ENCODE results near the gene SMURF2. TPM values are rescaled to one million over a fixed set of nuclear protein-coding genes. Genes with fewer than 3 reads are reported as not detected.
A peak's percentile ranks its signal among the peaks of the same experiment; 100 is the strongest.

SMURF2 gene
- total and polyA plus RNA-seq, 2 of the 4 experiments (the other 2 are of a cell fraction): 131 to 774 TPM

DNA sequence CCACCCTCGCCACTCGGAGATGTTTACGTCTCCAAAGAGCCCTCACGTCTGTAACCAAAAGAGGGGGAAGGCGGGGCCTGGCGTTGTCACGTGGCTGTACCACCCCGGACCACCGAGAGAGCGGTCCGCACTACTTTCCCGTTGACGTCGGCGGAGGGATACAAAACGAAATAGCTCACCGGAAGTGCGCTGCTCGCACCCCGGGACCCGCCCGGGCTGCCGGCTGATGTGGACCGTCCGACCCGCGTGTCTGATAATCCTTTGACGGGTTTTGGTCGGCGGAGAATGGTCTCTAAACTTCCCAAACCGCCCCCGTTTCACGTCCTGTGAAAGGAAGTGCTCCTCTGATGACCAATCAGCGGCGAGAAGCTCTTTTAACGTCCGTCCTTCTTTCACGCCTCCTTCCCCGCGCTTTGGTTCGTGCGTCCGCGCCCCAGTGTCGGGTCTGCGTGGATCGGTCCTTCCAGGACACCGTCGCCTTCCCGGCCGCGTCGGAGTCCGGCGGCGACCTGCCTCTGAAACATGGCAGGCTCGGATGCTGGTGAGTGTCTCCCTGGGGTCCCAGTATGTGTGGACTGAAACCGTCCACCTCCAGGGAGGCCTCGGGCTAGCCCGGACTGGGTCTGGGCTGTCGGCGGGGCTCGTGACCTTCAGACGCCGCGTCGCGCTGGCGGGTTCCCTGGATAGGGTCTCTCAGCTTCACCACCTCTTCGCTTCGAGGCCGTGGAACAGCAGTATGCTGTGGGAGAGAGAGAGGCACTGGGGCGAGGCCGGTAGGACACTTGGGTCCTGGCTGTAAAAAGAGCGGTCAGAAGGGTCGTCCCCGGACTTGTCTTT lies 155.3 kb downstream of the SMURF2 start, which contains the start of gene CEP95:
TSS of gene CEP95 (plus strand) at position 402 of the 837 bp plus-strand sequence. CDS start at position 523, 121 bp downstream.
- intact Hi-C loops (cut with micrococcal nuclease): no loop called here
- ATAC-seq (ENCODE audit: low read depth): peak; percentile 70
- dilution Hi-C loops (cut with HindIII; ENCODE audit: low sequenced_read_pairs, unreplicated experiment): no loop called here

More for the DNA sequence above, 155.3 kb downstream of the SMURF2 start, which contains the start of gene CEP95:
- peak within 1 kb of the TSS; percentile 77 for H4K5ac ChIP-seq (ENCODE audit: low read depth, low read length)
- POLR2A ChIA-PET (ENCODE audit: unreplicated experiment): interaction anchor here (0.5 to 1.2 kb wide), 9 partner anchors 15 to 688 kb away, joined by 3 to 12 read pairs (median 3); no protein-coding TSS in a partner anchor
- no peaks in the 10 kb centered on the region for H3K27me3 ChIP-seq (ENCODE audit: control insufficient read depth, insufficient read depth, low read length)
- peaks cover 2% of the 10 kb centered on the region; the same call in 1 of the 2 replicates for H3K4me1 ChIP-seq (ENCODE audit: control insufficient read depth, insufficient read depth, low read length)
- H3K36me3 ChIP-seq (ENCODE audit: control insufficient read depth, insufficient read depth, low read length): peaks cover 39% of the 10 kb centered on the region
- peak within 1 kb of the TSS; percentile 88 for H3K18ac ChIP-seq (ENCODE audit: low read depth, low read length)
- H3K9me3 ChIP-seq (ENCODE audit: control insufficient read depth, insufficient read depth, low read length): no peaks in the 10 kb centered on the region
- H2BK120ac ChIP-seq (ENCODE audit: low read depth, low read length): peak within 1 kb of the TSS; percentile 61
- peak within 1 kb of the TSS; percentile 17; the same call in 1 of the 3 replicates for H2BK15ac ChIP-seq (ENCODE audit: low read depth, low read length)
- CTCF ChIA-PET: interaction anchor here (0.6 to 1.7 kb wide), 3 partner anchors 15 to 680 kb away, joined by 3 to 5 read pairs (median 4); no protein-coding TSS in a partner anchor
- no TSS peak for BruUV-seq (replicated peaks)
- peak within 1 kb of the TSS; percentile 98 for H4K91ac ChIP-seq (ENCODE audit: insufficient read depth, low read depth, low read length)
- peak within 1 kb of the TSS; percentile 93 for H3K4me3 ChIP-seq (ENCODE audit: insufficient read depth, low read depth, low read length)
- DNase-seq: peak; percentile 98
- peak within 1 kb of the TSS; percentile 99 for H3K23ac ChIP-seq (ENCODE audit: low read depth, low read length)
- peak within 1 kb of the TSS; percentile 94 for H3K4me2 ChIP-seq (ENCODE audit: low read depth, low read length)
- peak within 1 kb of the TSS; percentile 94 for H3K9ac ChIP-seq (ENCODE audit: low read depth, low read length)
- H3K9me1 ChIP-seq (ENCODE audit: insufficient read depth, low read length): peaks cover 7% of the 10 kb centered on the region
- H2AFZ ChIP-seq (replicated peaks; ENCODE audit: low read length, poor library complexity): peak within 1 kb of the TSS; percentile 91
- 0% methylated on average over 39 of the region's 77 CpGs; no CpG with 5 or more reads in 1 of the 2 experiments for WGBS, 2 experiments (ENCODE audit: extremely low coverage in 2 of 2, insufficient read length in 1 of 2)
- H3K14ac ChIP-seq (replicated peaks; ENCODE audit: low read depth, low read length): peak within 1 kb of the TSS; percentile 99
- peak within 1 kb of the TSS; percentile 93 for H2BK5ac ChIP-seq (ENCODE audit: low read depth, low read length, poor library complexity, severe bottlenecking)
- peak within 1 kb of the TSS; percentile 93 to 98 for H4K8ac ChIP-seq (ENCODE audit: low read depth in 2 of 2, low read length in 2 of 2)
- peaks cover 67% of the 10 kb centered on the region for H4K20me1 ChIP-seq (ENCODE audit: insufficient read depth, low read length)
- in situ Hi-C loops (cut with MboI; ENCODE audit: low sequenced_read_pairs): no loop called here
- no peak within 1 kb of the TSS for H2BK20ac ChIP-seq (ENCODE audit: low read depth, low read length)
- H3K79me1 ChIP-seq (ENCODE audit: low read depth in 1 of 2, low read length in 2 of 2): peaks cover 16 to 57% of the 10 kb centered on the region in 2 experiments
- TF ChIP-seq POLR2A (IDR thresholded peaks at IDR 0.05; ENCODE audit: low read depth, low read length): peak; percentile 87
- TF ChIP-seq, protein P1, sequence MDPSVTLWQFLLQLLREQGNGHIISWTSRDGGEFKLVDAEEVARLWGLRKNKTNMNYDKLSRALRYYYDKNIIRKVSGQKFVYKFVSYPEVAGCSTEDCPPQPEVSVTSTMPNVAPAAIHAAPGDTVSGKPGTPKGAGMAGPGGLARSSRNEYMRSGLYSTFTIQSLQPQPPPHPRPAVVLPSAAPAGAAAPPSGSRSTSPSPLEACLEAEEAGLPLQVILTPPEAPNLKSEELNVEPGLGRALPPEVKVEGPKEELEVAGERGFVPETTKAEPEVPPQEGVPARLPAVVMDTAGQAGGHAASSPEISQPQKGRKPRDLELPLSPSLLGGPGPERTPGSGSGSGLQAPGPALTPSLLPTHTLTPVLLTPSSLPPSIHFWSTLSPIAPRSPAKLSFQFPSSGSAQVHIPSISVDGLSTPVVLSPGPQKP (IDR thresholded peaks at IDR 0.05; ENCODE audit: borderline replicate concordance, low read depth, low read length): 0 out of 2 replicates have a peak, but pooled peaks have one; percentile 60
- TF ChIP-seq, protein P2, sequence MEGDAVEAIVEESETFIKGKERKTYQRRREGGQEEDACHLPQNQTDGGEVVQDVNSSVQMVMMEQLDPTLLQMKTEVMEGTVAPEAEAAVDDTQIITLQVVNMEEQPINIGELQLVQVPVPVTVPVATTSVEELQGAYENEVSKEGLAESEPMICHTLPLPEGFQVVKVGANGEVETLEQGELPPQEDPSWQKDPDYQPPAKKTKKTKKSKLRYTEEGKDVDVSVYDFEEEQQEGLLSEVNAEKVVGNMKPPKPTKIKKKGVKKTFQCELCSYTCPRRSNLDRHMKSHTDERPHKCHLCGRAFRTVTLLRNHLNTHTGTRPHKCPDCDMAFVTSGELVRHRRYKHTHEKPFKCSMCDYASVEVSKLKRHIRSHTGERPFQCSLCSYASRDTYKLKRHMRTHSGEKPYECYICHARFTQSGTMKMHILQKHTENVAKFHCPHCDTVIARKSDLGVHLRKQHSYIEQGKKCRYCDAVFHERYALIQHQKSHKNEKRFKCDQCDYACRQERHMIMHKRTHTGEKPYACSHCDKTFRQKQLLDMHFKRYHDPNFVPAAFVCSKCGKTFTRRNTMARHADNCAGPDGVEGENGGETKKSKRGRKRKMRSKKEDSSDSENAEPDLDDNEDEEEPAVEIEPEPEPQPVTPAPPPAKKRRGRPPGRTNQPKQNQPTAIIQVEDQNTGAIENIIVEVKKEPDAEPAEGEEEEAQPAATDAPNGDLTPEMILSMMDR (conservative IDR thresholded peaks at IDR 0.05; ENCODE audit: low read depth, low read length): 0 out of 2 replicates have a peak, but pooled peaks have one; percentile 0
- TF ChIP-seq BHLHE40 (IDR thresholded peaks at IDR 0.05; ENCODE audit: low read depth, low read length): peak; percentile 75
- peak; percentile 12; the same call in 1 of the 2 replicates for TF ChIP-seq FOS (IDR thresholded peaks at IDR 0.05; ENCODE audit: low read depth, low read length)
- TF ChIP-seq MXI1 (IDR thresholded peaks at IDR 0.05; ENCODE audit: borderline replicate concordance, low read depth, low read length): peak; percentile 68
- TF ChIP-seq RFX5 (IDR thresholded peaks at IDR 0.05; ENCODE audit: low read depth, low read length): no peak
- TF ChIP-seq USF2 (IDR thresholded peaks at IDR 0.05; ENCODE audit: low read depth, low read length): peak; percentile 92
- no peak for TF ChIP-seq RCOR1 (IDR thresholded peaks at IDR 0.05; ENCODE audit: insufficient replicate concordance, low read length)
- H3K56ac ChIP-seq (ENCODE audit: extremely low read depth, insufficient read depth, low read length): peak within 1 kb of the TSS; percentile 98
- H3K27ac ChIP-seq (ENCODE audit: insufficient read depth, low read length): peak within 1 kb of the TSS; percentile 94
- H2AK5ac ChIP-seq (ENCODE audit: low read depth, low read length): peak within 1 kb of the TSS; percentile 98
- H3K4ac ChIP-seq (ENCODE audit: low read depth, low read length): peak within 1 kb of the TSS; percentile 99
- peak within 1 kb of the TSS; percentile 100 for H2AK9ac ChIP-seq (replicated peaks; ENCODE audit: low read depth, low read length, poor library complexity)

Data from IMR-90 (cell line).